NB4 (cell line): ENCODE results near the gene ASCL4.
A peak's percentile ranks its signal among the peaks of the same experiment; 100 is the strongest.

ENCODE experiments used
- MYC ChIP-seq: IDR thresholded peaks from 2 replicates; pipeline ENCODE4 v1.6.1; 2011; ENCODE audit warnings: low read depth, low read length
- TF ChIP-seq, protein P1 (sequence below): IDR thresholded peaks from one replicate; pipeline ENCODE4 v1.5.1; 2012; ENCODE audit warnings: low read depth, low read length

DNA sequence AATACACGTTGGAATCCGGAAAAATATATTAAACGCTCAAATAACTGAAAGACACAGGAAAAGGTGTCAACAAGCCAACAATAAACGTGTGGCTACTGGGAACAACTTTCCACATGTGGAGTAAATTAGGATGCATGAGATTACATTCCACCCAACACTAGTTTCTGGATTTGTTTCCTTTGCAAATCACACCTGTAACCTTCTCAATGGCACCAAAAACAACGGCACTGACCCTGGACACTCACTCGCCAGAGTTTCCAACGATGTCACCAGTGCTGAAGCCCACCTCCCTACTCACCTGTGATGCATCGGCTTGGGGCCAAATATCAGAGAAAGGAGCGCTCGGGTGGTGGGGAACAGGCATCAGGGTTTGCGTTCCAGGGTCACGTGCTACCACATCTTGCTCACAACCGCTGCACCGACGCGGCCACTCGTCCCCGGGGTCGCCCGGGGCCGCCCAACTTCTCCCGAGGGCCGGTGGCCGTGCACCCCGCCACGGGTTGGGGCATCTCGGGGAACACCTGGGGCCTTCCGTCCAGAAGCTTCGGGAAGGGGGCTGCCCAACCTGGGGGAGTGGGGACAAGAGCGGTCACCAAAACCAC, 14.2 kb upstream of the ASCL4 start:
- TF ChIP-seq MYC: 0 out of 2 replicates have a peak, but pooled peaks have one; percentile 24
- TF ChIP-seq, protein P1, sequence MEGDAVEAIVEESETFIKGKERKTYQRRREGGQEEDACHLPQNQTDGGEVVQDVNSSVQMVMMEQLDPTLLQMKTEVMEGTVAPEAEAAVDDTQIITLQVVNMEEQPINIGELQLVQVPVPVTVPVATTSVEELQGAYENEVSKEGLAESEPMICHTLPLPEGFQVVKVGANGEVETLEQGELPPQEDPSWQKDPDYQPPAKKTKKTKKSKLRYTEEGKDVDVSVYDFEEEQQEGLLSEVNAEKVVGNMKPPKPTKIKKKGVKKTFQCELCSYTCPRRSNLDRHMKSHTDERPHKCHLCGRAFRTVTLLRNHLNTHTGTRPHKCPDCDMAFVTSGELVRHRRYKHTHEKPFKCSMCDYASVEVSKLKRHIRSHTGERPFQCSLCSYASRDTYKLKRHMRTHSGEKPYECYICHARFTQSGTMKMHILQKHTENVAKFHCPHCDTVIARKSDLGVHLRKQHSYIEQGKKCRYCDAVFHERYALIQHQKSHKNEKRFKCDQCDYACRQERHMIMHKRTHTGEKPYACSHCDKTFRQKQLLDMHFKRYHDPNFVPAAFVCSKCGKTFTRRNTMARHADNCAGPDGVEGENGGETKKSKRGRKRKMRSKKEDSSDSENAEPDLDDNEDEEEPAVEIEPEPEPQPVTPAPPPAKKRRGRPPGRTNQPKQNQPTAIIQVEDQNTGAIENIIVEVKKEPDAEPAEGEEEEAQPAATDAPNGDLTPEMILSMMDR: no peak
